Endothelial cell of umbilical vein (primary cell): ENCODE measurements around the gene MRC2. TPM values are rescaled to one million over a fixed set of nuclear protein-coding genes. Genes with fewer than 3 reads are reported as not detected.

ENCODE experiments used
- BruUV-seq: library from RNA; stranded (reverse); fragments of 400-500 nt; replicated peaks from 2 replicates; lab custom pipeline; 2021; lab: Mats Ljungman, UMichigan
- CTCF ChIA-PET: fragments of 300-600, 350-600 bp; sonication (Branson Sonifier 250); formaldehyde crosslinking; loops from one replicate; lab custom pipeline; 2021; ENCODE audit warnings: antibody characterized with exemption, inconsistent platforms; lab: Charles Lee
- POLR2A ChIA-PET: fragments of 300-600, 350-600 bp; sonication (Branson Sonifier 250); formaldehyde crosslinking; loops from one replicate; lab custom pipeline; 2021; ENCODE audit warnings: antibody characterized with exemption, inconsistent platforms; lab: Charles Lee
- DNase-seq: peaks from one replicate; pipeline ENCODE4 v3.0.0-alpha.2; 2011; ENCODE audit warnings: low read depth, low spot score
- FAIRE-seq: peaks from 2 replicates; lab custom pipeline; 2011; peaks lifted over from hg19 to GRCh38; lab: Jason Lieb, UNC
- H2AFZ ChIP-seq: 2 replicates; pipeline ENCODE4 v1.6.0; 2012; ENCODE audit warnings: low read depth, low read length, control low read depth, inconsistent platforms
- H3K27ac ChIP-seq: 2 replicates; pipeline ENCODE4 v1.5.1; 2011; ENCODE audit warnings: low read depth, mild to moderate bottlenecking, control low read depth, low read length, moderate library complexity; ENCODE audit not compliant: insufficient read depth
- H3K27me3 ChIP-seq, 2 experiments: 2 replicates each; pipeline versions ENCODE4 v1.6.0 to v1.6.1; 2011; ENCODE audit warnings: low read length in 2 of 2, mixed read lengths in 1 of 2; ENCODE audit not compliant: control insufficient read depth in 2 of 2, insufficient read depth in 2 of 2
- H3K36me3 ChIP-seq, 2 experiments: 2 replicates in 1 of 2; 3 replicates in 1 of 2; pipeline ENCODE4 v1.5.1; 2011; ENCODE audit warnings: low read length in 2 of 2, mild to moderate bottlenecking in 1 of 2, moderate library complexity in 1 of 2; ENCODE audit not compliant: control insufficient read depth in 2 of 2, insufficient read depth in 2 of 2; ENCODE audit errors: extremely low read depth in 1 of 2
- H3K4me1 ChIP-seq: 3 replicates; pipeline ENCODE4 v1.5.1; 2011; ENCODE audit warnings: mild to moderate bottlenecking, low read length; ENCODE audit not compliant: control insufficient read depth, insufficient read depth; ENCODE audit errors: extremely low read depth
- H3K4me2 ChIP-seq: 2 replicates; pipeline ENCODE4 v1.6.1; 2011; ENCODE audit warnings: low read length, control low read depth, mixed read lengths; ENCODE audit not compliant: insufficient read depth
- H3K4me3 ChIP-seq, 3 experiments: fragments of 200-600 bp in 1 of 3; sonication (generic), shearing (Covaris generic) in 1 of 3; replicated peaks in 1 of 3; 2 replicates each; pipeline ENCODE4 v1.5.1; 2011 to 2016; ENCODE audit warnings: control low read depth in 3 of 3, low read length in 3 of 3, mild to moderate bottlenecking in 2 of 3, inconsistent platforms in 1 of 3, low read depth in 1 of 3, moderate library complexity in 1 of 3; ENCODE audit not compliant: insufficient read depth in 1 of 3
- H3K79me2 ChIP-seq: 2 replicates; pipeline ENCODE4 v1.6.0; 2012; ENCODE audit warnings: low read length, inconsistent platforms; ENCODE audit not compliant: control insufficient read depth, insufficient read depth
- H3K9ac ChIP-seq: replicated peaks from 2 replicates; pipeline ENCODE3; 2011; ENCODE audit warnings: low read length, control low read depth; ENCODE audit not compliant: insufficient read depth; ENCODE audit errors: extremely low read depth
- H3K9me1 ChIP-seq: replicated peaks from 3 replicates; pipeline ENCODE4 v1.6.0; 2011; ENCODE audit warnings: mild to moderate bottlenecking, low read length; ENCODE audit not compliant: control insufficient read depth, insufficient read depth; ENCODE audit errors: extremely low read depth
- H3K9me3 ChIP-seq: replicated peaks from 2 replicates; pipeline ENCODE4 v1.5.1; 2012; ENCODE audit warnings: low read length, inconsistent platforms; ENCODE audit not compliant: control insufficient read depth, insufficient read depth
- H4K20me1 ChIP-seq: replicated peaks from 2 replicates; pipeline ENCODE3; 2011; ENCODE audit warnings: mild to moderate bottlenecking, low read length; ENCODE audit not compliant: control insufficient read depth, insufficient read depth; ENCODE audit errors: extremely low read depth
- CTCF ChIP-seq, 2 donors: IDR thresholded peaks; 1 replicate in 1 of 2; 2 replicates in 1 of 2; pipeline ENCODE4 v1.5.1; 2011; ENCODE audit warnings: low read length in 2 of 2, mild to moderate bottlenecking in 2 of 2, moderate library complexity in 2 of 2, control low read depth in 1 of 2, inconsistent platforms in 1 of 2, low read depth in 1 of 2; ENCODE audit not compliant: insufficient read depth in 1 of 2; ENCODE audit errors: extremely low read depth in 1 of 2
- EZH2 ChIP-seq: IDR thresholded peaks from 2 replicates; pipeline ENCODE4 v1.6.1; 2012; ENCODE audit warnings: borderline replicate concordance, low read depth, mild to moderate bottlenecking, moderate library complexity, low read length, inconsistent platforms; ENCODE audit not compliant: severe bottlenecking
- FOS ChIP-seq: IDR thresholded peaks from 2 replicates; pipeline ENCODE4 v1.6.1; 2011; ENCODE audit warnings: mild to moderate bottlenecking, low read length, moderate library complexity, borderline replicate concordance; ENCODE audit not compliant: insufficient read depth
- GATA2 ChIP-seq: IDR thresholded peaks from 2 replicates; pipeline ENCODE4 v1.7.0; 2011; ENCODE audit warnings: low read depth, mild to moderate bottlenecking, moderate library complexity, mixed read lengths, low read length; ENCODE audit not compliant: insufficient read length, insufficient read depth
- JUN ChIP-seq: IDR thresholded peaks from 2 replicates; pipeline ENCODE4 v1.6.1; 2011; ENCODE audit warnings: borderline replicate concordance, low read depth; ENCODE audit not compliant: insufficient read length, insufficient read depth
- MAX ChIP-seq: IDR thresholded peaks from 2 replicates; pipeline ENCODE4 v1.6.1; 2011; ENCODE audit not compliant: insufficient read depth, insufficient read length
- MYC ChIP-seq: IDR thresholded peaks from one replicate; pipeline ENCODE4 v1.6.1; 2011; ENCODE audit warnings: mild to moderate bottlenecking, low read depth, low read length
- POLR2A ChIP-seq: IDR thresholded peaks from 2 replicates; pipeline ENCODE4 v1.6.1; 2012; ENCODE audit warnings: low read depth, mild to moderate bottlenecking, control low read depth, low read length
- POLR2AphosphoS5 ChIP-seq: IDR thresholded peaks from 2 replicates; pipeline ENCODE4 v1.6.1; 2012; ENCODE audit warnings: low read depth, mild to moderate bottlenecking, control low read depth, low read length, moderate library complexity; ENCODE audit not compliant: insufficient read depth
- dilution Hi-C: fragments of 300-500 bp; cut with MboI; formaldehyde crosslinking; loops from one replicate; pipeline ENCODE4 v1.15.0; 2019; ENCODE audit warnings: low sequenced_read_pairs; ENCODE audit not compliant: extremely low pct_ligation_motif_present
- intact Hi-C: fragments of 100-400 bp; cut with micrococcal nuclease; formaldehyde crosslinking; loops from one replicate; pipeline ENCODE4 v1.10.0; 2022
- polyA plus RNA-seq, 4 experiments: library from polyadenylated mRNA; depleted of rRNA in 3 of 4; stranded (reverse) in 3 of 4; unstranded in 1 of 4; fragments of >200 nt; gene quantifications; 2 replicates each; pipeline versions ENCODE4 v1.2.1 to v1.2.3, GENCODE V29; 2011 to 2012; ENCODE audit warnings: missing spikeins in 1 of 4
- total RNA-seq: library from RNA; stranded (reverse); gene quantifications from 2 replicates; pipeline ENCODE4 v1.2.3, GENCODE V29; 2021

MRC2 gene
- total and polyA plus RNA-seq, 2 donors (not counting 3 experiments of a cell fraction or from before 2014, with no cell fraction given): 30.6 to 52.7 TPM

- no peak overlapping the region for H3K4me3 ChIP-seq
- FAIRE-seq (no peak), DNase-seq (no peak)
- dilution Hi-C loops (no loop called here), intact Hi-C loops (no loop called here)
- H3K36me3 ChIP-seq: no peaks in the 10 kb centered on the region
- peaks cover 16% of the 10 kb centered on the region for H3K4me1 ChIP-seq
- no peak overlapping the region for H3K9ac ChIP-seq
- no peak overlapping the region for H3K27ac ChIP-seq
- BruUV-seq: no TSS peak
- H4K20me1 ChIP-seq: no peaks in the 10 kb centered on the region
- no peak overlapping the region for H3K4me2 ChIP-seq
- H3K27me3 ChIP-seq: no peaks in the 10 kb centered on the region
- H2AFZ ChIP-seq: no peak overlapping the region
- no peak for TF ChIP-seq GATA2
- no peak for TF ChIP-seq EZH2
- TF ChIP-seq MYC: no peak
- TF ChIP-seq JUN: no peak
- no peak for TF ChIP-seq FOS
- TF ChIP-seq POLR2AphosphoS5: no peak
- no peak for TF ChIP-seq CTCF (IDR thresholded peaks at IDR 0.05; ENCODE audit: extremely low read depth in 1 of 2, insufficient read depth in 1 of 2, low read depth in 1 of 2, low read length in 2 of 2)
- TF ChIP-seq POLR2A: no peak
- TF ChIP-seq MAX: no peak
- H3K79me2 ChIP-seq: no peaks in the 10 kb centered on the region
- H3K9me3 ChIP-seq: no peaks in the 10 kb centered on the region
- POLR2A ChIA-PET: no interaction called here
- H3K9me1 ChIP-seq: no peaks in the 10 kb centered on the region
- CTCF ChIA-PET: interaction anchor here (1.2 kb wide), 1 partner anchor 10 kb away, joined by 5 read pairs; no protein-coding TSS in a partner anchor
Observed at GRCh38 chr17:62648956-62649294, 21.5 kb downstream of the MRC2 start.
